Measurements from ENCODE around the gene LRP8.

LRP8 gene

DNA sequence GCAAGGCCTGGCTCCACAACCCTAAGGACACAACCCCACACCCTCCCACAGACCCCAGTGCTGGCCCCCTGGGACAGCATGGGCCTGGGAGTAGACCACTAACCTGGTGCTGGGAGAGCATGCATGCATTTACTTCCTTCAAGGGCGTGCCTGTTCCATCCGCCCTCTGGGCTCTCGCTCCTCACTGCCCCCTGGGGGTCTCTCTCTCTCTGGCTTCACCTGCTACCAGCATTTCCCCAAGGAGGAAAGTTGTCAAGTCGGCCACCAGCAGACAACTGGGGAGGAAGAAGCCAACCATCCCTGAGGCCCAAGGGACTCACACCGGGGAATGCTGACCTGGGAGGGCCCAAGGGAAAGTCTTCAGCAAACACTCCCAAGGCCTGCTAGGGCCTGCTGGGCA is 6.5 kb downstream of the LRP8 start:
- no peaks in the 10 kb centered on the region for H3K27me3 ChIP-seq (ENCODE audit: insufficient read depth, low read length)
- H3K4me3 ChIP-seq (ENCODE audit: low read depth, low read length): no peak overlapping the region
- H3K4me1 ChIP-seq (ENCODE audit: control insufficient read depth, insufficient read depth, low read length, unreplicated experiment): peaks cover 10% of the 10 kb centered on the region
- H3K27ac ChIP-seq (ENCODE audit: low read depth, low read length): no peak overlapping the region
- no peaks in the 10 kb centered on the region for H3K79me2 ChIP-seq (ENCODE audit: control insufficient read depth, insufficient read depth, low read length, unreplicated experiment)
- H3K36me3 ChIP-seq (ENCODE audit: insufficient read depth, low read length): peaks cover 4% of the 10 kb centered on the region; the same call in 1 of the 2 replicates
- no peak overlapping the region for H2AFZ ChIP-seq (ENCODE audit: low read length, unreplicated experiment)

DNA sequence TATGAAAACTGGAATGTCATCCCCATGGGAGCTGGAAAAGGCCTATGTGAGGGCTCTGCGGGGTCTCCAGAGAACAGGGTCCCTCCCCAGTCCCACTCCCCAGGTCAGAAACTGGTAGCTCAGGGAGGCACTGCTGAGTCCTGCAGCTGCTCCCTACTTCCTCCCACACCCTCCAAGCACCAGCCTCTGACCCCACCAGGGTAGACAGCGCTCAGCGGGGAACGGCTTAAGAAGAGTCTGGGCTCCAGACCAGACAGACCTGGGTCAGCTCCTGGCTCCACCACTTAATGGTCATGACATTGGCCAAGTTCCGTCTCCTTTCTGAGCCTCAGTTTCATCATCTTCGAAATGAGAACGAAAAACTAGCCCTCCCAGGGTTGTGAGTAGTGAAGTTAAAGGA is 7.2 kb downstream of the LRP8 start:
- Histone ChIP-seq H3K4me3 (ENCODE audit: low read depth, low read length) (no peak overlapping the region), H3K79me2 (ENCODE audit: control insufficient read depth, insufficient read depth, low read length, unreplicated experiment) (no peaks in the 10 kb centered on the region), H3K36me3 (ENCODE audit: insufficient read depth, low read length) (peaks cover 4% of the 10 kb centered on the region; the same call in 1 of the 2 replicates), H3K4me1 (ENCODE audit: control insufficient read depth, insufficient read depth, low read length, unreplicated experiment) (peaks cover 7% of the 10 kb centered on the region), H3K27ac (ENCODE audit: low read depth, low read length) (no peak overlapping the region), H2AFZ (ENCODE audit: low read length, unreplicated experiment) (no peak overlapping the region), H3K27me3 (ENCODE audit: insufficient read depth, low read length) (no peaks in the 10 kb centered on the region)

DNA sequence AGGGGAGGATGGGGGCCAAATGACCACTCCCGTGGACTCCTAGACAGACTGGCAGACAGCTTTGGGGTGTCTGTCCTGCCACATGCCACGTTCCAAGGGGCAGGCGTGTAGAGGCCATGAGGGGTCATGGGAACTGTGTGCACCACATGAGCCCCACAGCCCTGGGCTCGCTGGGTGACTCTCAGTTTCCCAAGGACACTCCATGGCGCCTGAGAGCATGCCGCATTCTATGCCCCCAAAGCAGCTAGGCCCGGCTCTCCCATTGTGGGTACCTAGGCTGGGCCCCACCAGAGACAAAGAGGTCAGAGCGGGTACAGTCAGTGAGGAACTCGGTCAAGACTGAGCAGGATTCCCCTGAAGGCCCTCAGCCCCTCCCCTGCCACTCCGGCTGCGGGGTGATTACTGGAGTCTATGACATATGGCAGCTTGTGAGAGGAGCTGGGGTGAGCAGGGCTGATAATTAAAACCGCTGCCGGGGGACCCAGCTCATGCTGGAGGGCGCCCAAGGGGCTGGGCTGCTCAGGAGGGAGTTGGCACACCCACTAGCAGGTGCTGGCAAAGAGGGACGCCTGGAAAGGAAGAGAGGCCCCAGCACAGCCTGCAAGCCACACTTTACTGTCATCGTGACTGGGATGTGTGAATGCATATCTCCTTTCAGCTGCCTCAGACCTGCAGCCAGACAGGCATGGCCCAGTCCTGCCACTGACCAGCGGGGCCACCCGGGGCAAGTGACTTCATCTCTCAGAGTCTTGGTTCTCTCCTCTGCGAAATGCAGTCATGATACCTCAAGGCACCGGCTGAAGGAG is 8.4 kb downstream of the LRP8 start:
- Histone ChIP-seq H2AFZ (ENCODE audit: low read length, unreplicated experiment) (no peak overlapping the region), H3K79me2 (ENCODE audit: control insufficient read depth, insufficient read depth, low read length, unreplicated experiment) (no peaks in the 10 kb centered on the region), H3K4me3 (ENCODE audit: low read depth, low read length) (no peak overlapping the region), H3K36me3 (ENCODE audit: insufficient read depth, low read length) (peaks cover 2% of the 10 kb centered on the region; the same call in 1 of the 2 replicates), H3K4me1 (ENCODE audit: control insufficient read depth, insufficient read depth, low read length, unreplicated experiment) (no peaks in the 10 kb centered on the region), H3K27me3 (ENCODE audit: insufficient read depth, low read length) (no peaks in the 10 kb centered on the region), H3K27ac (ENCODE audit: low read depth, low read length) (no peak overlapping the region)

DNA sequence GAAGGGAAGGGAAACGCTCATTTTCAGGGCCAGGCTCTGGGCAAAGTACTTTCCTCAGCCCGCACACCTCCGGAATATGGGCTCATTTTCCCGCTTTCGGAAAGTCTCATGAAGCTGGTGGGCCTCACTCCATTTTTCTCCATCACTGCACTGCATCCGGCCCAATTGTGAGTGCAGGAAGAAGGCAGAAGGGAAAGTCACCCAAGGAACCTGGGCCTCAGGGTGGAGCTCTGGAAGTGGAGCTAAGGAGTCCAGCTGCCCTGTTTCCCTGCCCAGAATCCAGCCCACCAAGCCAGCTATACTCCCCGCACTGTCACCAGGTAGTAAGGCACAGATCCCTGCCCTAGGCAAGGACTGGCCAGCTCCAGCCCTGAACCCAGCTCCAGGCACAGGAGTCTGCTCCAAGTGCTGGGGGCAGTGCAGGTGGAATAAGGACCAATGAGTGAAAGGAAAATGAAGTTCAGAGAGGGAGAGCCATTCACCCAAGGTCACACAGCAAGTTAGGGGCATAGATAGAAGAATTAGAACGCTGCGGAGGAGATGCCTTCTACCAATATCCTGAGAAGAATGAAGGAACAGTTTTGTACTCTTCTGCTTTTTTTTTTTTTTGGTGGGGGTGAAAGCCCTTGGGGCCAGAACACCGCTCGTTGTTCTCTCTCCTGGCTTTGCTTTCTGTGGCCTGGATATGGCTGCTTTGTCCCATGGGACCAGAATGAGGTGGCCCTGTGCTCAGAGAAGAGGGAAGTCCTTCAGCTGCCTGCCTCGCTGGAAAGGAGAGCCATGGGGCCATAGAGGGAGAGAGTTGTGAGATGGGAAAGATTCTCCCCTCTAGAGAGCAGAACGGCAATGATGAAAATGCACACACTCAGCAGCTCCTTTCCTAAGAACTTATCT is 10.0 kb downstream of the LRP8 start:
- no peak overlapping the region for H3K4me3 ChIP-seq (ENCODE audit: low read depth, low read length)
- no peaks in the 10 kb centered on the region for H3K27me3 ChIP-seq (ENCODE audit: insufficient read depth, low read length)
- H2AFZ ChIP-seq (ENCODE audit: low read length, unreplicated experiment): no peak overlapping the region
- no peaks in the 10 kb centered on the region for H3K79me2 ChIP-seq (ENCODE audit: control insufficient read depth, insufficient read depth, low read length, unreplicated experiment)
- H3K4me1 ChIP-seq (ENCODE audit: control insufficient read depth, insufficient read depth, low read length, unreplicated experiment): no peaks in the 10 kb centered on the region
- H3K36me3 ChIP-seq (ENCODE audit: insufficient read depth, low read length): no peaks in the 10 kb centered on the region
- H3K27ac ChIP-seq (ENCODE audit: low read depth, low read length): no peak overlapping the region

DNA sequence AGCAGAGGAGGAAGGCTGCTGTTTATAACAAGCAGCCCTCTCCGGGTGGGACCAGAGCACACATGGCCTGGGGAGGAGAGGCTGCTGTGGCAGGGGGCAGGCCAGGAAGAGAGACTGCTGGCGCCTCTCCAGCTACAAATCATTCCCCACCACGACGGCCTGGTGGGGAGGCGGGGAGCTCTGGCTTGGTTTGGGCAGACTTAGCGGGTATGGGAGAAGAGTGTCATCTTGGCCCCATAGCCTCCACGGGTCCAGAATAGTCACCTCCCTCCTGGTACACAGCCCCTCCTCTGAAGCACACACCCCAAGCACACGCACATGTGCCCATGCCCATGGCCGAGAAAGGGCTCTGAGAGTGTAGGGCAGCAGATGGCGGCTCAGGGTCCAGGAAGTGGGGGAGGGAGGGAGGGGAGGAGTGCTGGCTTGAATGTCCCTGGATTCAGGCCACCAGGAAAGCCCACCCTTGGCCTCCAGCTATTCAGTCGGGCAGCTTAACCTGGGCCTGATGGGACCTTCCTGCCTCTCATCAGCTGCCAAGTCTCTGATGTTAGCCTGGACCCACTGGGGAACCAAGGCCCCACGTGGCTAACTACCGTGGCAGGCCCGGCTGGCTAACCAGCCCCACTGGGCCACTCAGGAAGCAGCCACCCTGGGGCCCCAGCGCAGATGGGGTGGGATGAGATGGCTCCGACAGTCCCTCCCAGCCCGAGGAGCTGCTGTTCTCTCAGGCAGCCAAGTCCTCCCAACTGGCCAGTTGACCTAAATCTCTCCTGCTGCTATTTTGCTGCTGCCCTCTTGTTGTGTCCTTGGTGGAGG is 10.9 kb downstream of the LRP8 start:
- Histone ChIP-seq H3K79me2 (ENCODE audit: control insufficient read depth, insufficient read depth, low read length, unreplicated experiment) (no peaks in the 10 kb centered on the region), H2AFZ (ENCODE audit: low read length, unreplicated experiment) (no peak overlapping the region), H3K4me3 (ENCODE audit: low read depth, low read length) (no peak overlapping the region), H3K27me3 (ENCODE audit: insufficient read depth, low read length) (no peaks in the 10 kb centered on the region), H3K4me1 (ENCODE audit: control insufficient read depth, insufficient read depth, low read length, unreplicated experiment) (no peaks in the 10 kb centered on the region), H3K36me3 (ENCODE audit: insufficient read depth, low read length) (no peaks in the 10 kb centered on the region), H3K27ac (ENCODE audit: low read depth, low read length) (no peak overlapping the region)

DNA sequence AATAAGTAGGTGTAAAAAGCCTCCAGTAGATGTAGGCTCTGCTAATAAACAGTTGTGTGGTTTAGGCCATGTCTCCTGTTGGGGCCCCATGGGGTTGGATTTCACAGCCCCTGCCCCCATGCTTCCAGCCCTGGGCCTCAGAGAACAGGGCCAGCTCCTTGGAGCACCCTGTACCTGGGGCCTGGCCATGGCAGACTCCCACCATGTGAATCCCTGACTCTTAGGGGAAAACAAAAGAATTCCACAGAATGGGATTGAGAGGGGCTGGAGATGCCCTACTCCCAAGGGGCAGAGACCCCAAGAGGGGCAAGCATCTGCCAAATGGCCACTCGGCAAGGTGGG is 11.5 kb downstream of the LRP8 start:
- H3K27ac ChIP-seq (ENCODE audit: low read depth, low read length): no peak overlapping the region
- no peaks in the 10 kb centered on the region for H3K27me3 ChIP-seq (ENCODE audit: insufficient read depth, low read length)
- peaks cover 3% of the 10 kb centered on the region for H3K79me2 ChIP-seq (ENCODE audit: control insufficient read depth, insufficient read depth, low read length, unreplicated experiment)
- H2AFZ ChIP-seq (ENCODE audit: low read length, unreplicated experiment): no peak overlapping the region
- H3K4me3 ChIP-seq (ENCODE audit: low read depth, low read length): no peak overlapping the region
- no peaks in the 10 kb centered on the region for H3K4me1 ChIP-seq (ENCODE audit: control insufficient read depth, insufficient read depth, low read length, unreplicated experiment)
- H3K36me3 ChIP-seq (ENCODE audit: insufficient read depth, low read length): no peaks in the 10 kb centered on the region

DNA sequence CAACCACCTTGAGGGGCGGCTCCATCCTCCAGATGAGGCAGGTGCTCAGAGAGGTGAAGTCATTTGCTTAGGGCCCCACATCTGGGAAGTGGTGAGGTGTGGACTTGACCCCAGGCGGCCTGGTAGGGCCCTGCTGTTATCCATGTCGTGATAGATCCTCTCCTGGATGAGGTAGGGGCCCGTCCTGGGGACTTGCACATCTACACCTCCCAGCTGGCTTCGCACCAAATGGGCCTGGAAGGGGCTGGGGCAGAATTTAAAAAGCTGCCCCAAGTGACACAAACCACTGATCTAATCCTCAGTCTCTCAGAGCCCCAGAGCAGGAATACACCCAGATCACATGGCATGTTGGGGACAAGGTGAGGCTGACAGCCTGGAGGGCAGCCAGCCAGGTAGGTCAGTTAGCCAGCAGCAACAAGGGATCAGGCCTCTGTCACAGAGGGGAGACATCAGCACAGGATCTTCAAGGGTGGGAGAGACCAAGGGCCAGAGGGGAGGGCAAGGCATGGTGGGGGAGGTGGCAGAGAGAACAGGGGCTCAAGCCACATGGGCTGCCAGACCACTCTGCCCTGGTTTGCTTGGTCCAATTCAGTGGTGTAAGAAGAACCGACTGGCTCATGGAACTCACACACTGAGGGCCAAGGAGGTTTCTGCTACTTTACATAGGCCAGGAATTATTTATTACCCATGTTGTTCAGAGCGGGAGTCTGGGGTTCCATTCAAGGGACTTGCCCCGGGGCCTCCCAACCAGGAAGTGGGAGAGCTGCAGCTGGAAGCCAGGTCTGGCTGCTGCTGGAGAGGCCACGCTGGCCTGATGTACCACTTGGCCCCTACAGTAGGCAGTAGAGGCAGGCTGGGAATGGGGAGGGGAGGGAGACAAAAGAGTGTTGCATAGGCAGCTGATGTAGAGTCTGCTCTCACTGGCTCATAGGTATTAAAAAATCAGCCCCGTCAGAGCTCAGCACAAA is 12.1 kb downstream of the LRP8 start:
- H3K36me3 ChIP-seq (ENCODE audit: insufficient read depth, low read length): no peaks in the 10 kb centered on the region
- H3K4me3 ChIP-seq (ENCODE audit: low read depth, low read length): no peak overlapping the region
- no peak overlapping the region for H2AFZ ChIP-seq (ENCODE audit: low read length, unreplicated experiment)
- no peak overlapping the region for H3K27ac ChIP-seq (ENCODE audit: low read depth, low read length)
- H3K79me2 ChIP-seq (ENCODE audit: control insufficient read depth, insufficient read depth, low read length, unreplicated experiment): peaks cover 3% of the 10 kb centered on the region
- H3K4me1 ChIP-seq (ENCODE audit: control insufficient read depth, insufficient read depth, low read length, unreplicated experiment): no peaks in the 10 kb centered on the region
- no peaks in the 10 kb centered on the region for H3K27me3 ChIP-seq (ENCODE audit: insufficient read depth, low read length)

DNA sequence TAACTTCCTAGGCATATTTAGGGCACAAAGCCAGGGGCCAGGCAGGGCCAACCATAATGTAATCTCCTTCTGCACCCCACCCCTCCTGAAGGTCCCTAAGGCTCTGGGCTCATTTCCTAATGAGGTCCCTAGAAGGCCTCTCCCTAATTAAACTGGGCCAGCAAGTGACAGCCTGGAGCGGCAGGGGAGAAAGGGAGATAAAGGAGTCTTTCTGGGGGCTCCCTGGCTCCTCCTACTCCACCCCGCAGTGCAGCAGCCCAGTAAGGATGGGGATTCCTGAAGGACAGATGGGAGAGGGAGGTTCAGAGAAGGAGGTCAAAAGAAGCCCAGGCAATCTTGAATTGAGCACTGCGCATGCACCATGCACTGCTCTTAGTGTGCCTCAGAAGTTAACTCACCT is 12.8 kb downstream of the LRP8 start:
- no peak overlapping the region for H3K4me3 ChIP-seq (ENCODE audit: low read depth, low read length)
- H3K4me1 ChIP-seq (ENCODE audit: control insufficient read depth, insufficient read depth, low read length, unreplicated experiment): no peaks in the 10 kb centered on the region
- no peak overlapping the region for H2AFZ ChIP-seq (ENCODE audit: low read length, unreplicated experiment)
- H3K36me3 ChIP-seq (ENCODE audit: insufficient read depth, low read length): no peaks in the 10 kb centered on the region
- no peaks in the 10 kb centered on the region for H3K27me3 ChIP-seq (ENCODE audit: insufficient read depth, low read length)
- H3K27ac ChIP-seq (ENCODE audit: low read depth, low read length): no peak overlapping the region
- H3K79me2 ChIP-seq (ENCODE audit: control insufficient read depth, insufficient read depth, low read length, unreplicated experiment): peaks cover 3% of the 10 kb centered on the region

DNA sequence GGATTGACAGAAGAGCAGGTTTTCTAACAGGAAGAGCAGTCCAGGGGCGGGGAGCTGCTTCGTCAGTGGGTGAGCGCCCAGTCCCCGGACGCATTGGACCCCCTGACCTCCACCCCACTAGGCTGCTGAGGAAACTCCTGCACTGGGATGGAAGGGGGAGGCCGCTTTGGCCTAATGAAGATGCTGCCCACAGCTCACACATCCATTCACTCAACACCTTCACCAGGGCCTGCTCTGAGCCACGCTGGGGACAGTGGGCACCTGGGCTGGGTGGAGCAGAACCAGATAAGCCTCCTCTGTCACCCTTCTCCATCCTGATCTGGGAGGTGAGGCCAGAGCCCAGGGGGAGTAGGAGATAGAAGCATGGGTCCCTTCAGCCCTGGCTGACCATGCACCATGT is 13.3 kb downstream of the LRP8 start:
- H2AFZ ChIP-seq (ENCODE audit: low read length, unreplicated experiment): no peak overlapping the region
- peaks cover 3% of the 10 kb centered on the region for H3K4me1 ChIP-seq (ENCODE audit: control insufficient read depth, insufficient read depth, low read length, unreplicated experiment)
- no peaks in the 10 kb centered on the region for H3K36me3 ChIP-seq (ENCODE audit: insufficient read depth, low read length)
- no peaks in the 10 kb centered on the region for H3K27me3 ChIP-seq (ENCODE audit: insufficient read depth, low read length)
- no peak overlapping the region for H3K27ac ChIP-seq (ENCODE audit: low read depth, low read length)
- no peak overlapping the region for H3K4me3 ChIP-seq (ENCODE audit: low read depth, low read length)
- peaks cover 3% of the 10 kb centered on the region for H3K79me2 ChIP-seq (ENCODE audit: control insufficient read depth, insufficient read depth, low read length, unreplicated experiment)

Data from ACC112 (cell line).